ENCODE measurements around the gene FAM193A. TPM values are rescaled to one million over a fixed set of nuclear protein-coding genes. Genes with fewer than 3 reads are reported as not detected.

FAM193A gene
- total RNA-seq, 1 donor from 2014 or later = 31.4 TPM

DNA sequence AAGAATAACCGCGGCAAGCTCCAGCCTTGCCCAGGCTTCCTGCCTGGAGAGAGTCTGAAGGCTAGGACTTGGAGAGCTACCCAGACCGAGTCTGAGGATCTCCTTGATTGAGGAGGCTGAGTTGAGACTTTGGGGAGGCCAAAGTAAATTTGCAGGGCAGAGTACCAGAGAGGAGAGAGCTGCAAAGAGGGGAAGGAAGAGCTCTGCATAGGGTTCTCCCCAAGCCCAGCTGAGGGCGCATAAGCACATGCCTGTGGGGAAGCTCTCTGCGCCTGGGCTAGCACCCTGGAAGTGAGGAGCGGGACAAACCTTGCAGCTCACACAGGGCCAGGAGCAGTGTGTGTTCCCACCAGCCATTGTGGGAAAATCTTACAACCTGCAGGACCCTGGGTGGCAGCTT lies 56.1 kb downstream of the FAM193A start:
- Histone ChIP-seq H3K27ac (no peak overlapping the region), H3K4me1 (peaks cover 88% of the 10 kb centered on the region), H3K4me3 (no peak overlapping the region), H3K9me3 (no peaks in the 10 kb centered on the region), H3K36me3 (no peaks in the 10 kb centered on the region), H3K27me3 (no peaks in the 10 kb centered on the region)
- intact Hi-C loops (cut with DNase I) = no loop called here
- no peak for DNase-seq (ENCODE audit: extremely low spot score in 2 of 2)
- TF ChIP-seq POLR2AphosphoS5 (IDR thresholded peaks at IDR 0.05; ENCODE audit: insufficient read depth in 1 of 2, low read depth in 1 of 2) (no peak), POLR2A (IDR thresholded peaks at IDR 0.05) (no peak)
- TF ChIP-seq, protein P1, sequence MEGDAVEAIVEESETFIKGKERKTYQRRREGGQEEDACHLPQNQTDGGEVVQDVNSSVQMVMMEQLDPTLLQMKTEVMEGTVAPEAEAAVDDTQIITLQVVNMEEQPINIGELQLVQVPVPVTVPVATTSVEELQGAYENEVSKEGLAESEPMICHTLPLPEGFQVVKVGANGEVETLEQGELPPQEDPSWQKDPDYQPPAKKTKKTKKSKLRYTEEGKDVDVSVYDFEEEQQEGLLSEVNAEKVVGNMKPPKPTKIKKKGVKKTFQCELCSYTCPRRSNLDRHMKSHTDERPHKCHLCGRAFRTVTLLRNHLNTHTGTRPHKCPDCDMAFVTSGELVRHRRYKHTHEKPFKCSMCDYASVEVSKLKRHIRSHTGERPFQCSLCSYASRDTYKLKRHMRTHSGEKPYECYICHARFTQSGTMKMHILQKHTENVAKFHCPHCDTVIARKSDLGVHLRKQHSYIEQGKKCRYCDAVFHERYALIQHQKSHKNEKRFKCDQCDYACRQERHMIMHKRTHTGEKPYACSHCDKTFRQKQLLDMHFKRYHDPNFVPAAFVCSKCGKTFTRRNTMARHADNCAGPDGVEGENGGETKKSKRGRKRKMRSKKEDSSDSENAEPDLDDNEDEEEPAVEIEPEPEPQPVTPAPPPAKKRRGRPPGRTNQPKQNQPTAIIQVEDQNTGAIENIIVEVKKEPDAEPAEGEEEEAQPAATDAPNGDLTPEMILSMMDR (IDR thresholded peaks at IDR 0.05) = no peak

DNA sequence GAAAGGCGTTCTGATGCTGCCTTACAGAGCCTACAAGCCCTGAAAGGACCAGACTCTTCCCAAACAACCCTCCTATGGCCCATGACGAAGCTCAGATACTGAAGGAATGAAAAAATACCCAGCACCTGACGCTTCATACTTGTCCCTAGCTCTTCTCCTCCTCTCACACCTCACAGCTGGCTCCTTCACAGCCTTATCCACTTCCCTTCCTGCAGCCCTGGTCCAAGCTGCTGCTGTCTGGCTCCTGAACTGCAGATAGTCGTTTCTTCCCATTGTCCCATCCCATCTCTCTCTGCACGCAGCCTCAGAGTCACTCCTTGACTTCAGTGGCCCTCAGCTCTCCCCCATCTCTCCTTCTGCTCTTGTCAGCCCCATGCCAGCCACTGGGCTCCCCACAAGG lies 56.6 kb downstream of the FAM193A start:
- TF ChIP-seq, protein P1 (IDR thresholded peaks at IDR 0.05) = no peak
- TF ChIP-seq POLR2A (IDR thresholded peaks at IDR 0.05) (no peak), POLR2AphosphoS5 (IDR thresholded peaks at IDR 0.05; ENCODE audit: insufficient read depth in 1 of 2, low read depth in 1 of 2) (no peak)
- Histone ChIP-seq H3K27ac (no peak overlapping the region), H3K4me3 (no peak overlapping the region), H3K27me3 (no peaks in the 10 kb centered on the region), H3K4me1 (peaks cover 88% of the 10 kb centered on the region), H3K9me3 (no peaks in the 10 kb centered on the region), H3K36me3 (no peaks in the 10 kb centered on the region)
- DNase-seq (ENCODE audit: extremely low spot score in 2 of 2) = no peak
- intact Hi-C loops (cut with DNase I) = no loop called here

DNA sequence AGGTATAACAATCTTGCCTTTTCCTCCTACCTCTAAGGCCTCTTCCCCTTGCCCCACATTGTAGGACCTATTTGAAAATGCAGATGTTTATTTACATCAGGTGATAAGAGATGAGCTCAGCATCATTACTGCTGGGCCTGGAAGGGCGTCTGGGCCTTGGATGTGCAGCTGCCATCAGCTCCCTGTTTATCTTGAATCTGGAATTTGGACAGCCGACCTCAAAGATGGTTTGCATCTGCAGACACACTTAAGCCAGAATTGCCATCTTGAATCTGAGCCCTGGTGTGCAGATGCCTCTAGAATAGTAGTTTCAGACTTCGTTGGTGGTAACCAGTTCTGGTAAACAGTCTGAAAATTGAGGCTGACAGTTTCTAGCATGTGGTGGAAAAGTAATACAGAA lies 59.0 kb downstream of the FAM193A start:
- Histone ChIP-seq H3K4me3 (no peak overlapping the region), H3K27me3 (no peaks in the 10 kb centered on the region), H3K9me3 (no peaks in the 10 kb centered on the region), H3K4me1 (peaks cover 85% of the 10 kb centered on the region), H3K27ac (no peak overlapping the region), H3K36me3 (no peaks in the 10 kb centered on the region)
- intact Hi-C loops (cut with DNase I) = no loop called here
- TF ChIP-seq POLR2AphosphoS5 (IDR thresholded peaks at IDR 0.05; ENCODE audit: insufficient read depth in 1 of 2, low read depth in 1 of 2) (no peak), POLR2A (IDR thresholded peaks at IDR 0.05) (no peak)
- TF ChIP-seq, protein P1 (IDR thresholded peaks at IDR 0.05) = no peak
- no peak for DNase-seq (ENCODE audit: extremely low spot score in 2 of 2)

DNA sequence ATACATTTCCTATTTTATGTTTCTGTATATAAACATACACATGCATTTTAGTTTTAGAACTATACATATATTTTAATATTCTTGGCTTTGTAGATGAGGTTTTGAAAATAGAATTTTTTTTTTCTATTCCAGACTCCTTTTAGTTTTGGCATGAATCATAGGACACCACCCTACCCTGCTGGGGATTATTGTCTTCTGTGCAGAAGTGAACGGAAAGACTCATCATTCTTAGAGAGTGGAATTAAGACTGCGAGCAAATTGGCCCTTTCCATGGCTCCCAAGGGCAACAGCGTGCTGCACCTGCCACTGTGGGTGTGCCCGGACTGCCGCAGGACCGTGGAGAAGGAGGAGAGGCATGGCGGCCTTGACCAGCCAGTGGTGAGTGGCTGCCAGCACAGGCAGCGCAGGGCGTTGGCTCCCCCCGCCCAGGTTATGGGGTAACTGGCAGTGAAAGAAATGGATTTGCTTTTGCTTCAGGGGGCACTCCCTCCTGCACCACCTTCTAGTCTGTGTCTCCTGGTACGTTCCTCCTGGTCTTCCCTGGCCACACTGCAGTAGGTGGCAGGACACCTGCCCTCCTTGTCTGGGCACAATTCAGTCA lies 59.6 kb downstream of the FAM193A start:
- H3K4me1 ChIP-seq = peaks cover 80% of the 10 kb centered on the region

DNA sequence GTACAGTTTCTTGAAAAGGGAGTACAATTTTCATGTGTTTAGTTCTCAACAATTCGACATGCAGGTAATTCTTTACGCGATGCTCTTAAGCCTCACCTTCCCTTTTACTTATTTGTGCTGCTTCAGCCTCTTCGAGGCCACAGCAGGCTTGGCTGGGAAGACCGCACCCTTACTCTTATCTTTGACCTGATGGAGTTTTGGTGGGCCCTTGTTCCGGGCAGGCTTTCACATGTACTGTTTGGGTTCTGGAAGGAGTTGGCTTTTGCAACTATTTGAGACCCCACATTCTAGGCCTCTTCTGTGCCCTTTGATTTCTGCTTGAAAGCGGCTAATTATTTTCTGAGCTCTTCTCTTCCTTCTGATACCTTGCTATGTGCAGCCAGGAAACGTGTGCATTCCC lies 60.2 kb downstream of the FAM193A start:
- H3K27me3 ChIP-seq = no peaks in the 10 kb centered on the region
- no peaks in the 10 kb centered on the region for H3K36me3 ChIP-seq
- intact Hi-C loops (cut with DNase I) = no loop called here
- H3K9me3 ChIP-seq = no peaks in the 10 kb centered on the region
- DNase-seq (ENCODE audit: extremely low spot score in 2 of 2) = no peak
- TF ChIP-seq POLR2A (IDR thresholded peaks at IDR 0.05) = no peak
- TF ChIP-seq, protein P1 (IDR thresholded peaks at IDR 0.05) = no peak
- no peak overlapping the region for H3K4me3 ChIP-seq
- H3K4me1 ChIP-seq = peaks cover 74% of the 10 kb centered on the region
- no peak overlapping the region for H3K27ac ChIP-seq

More for the DNA sequence above, 59.6 kb downstream of the FAM193A start:
- Histone ChIP-seq H3K4me3 (no peak overlapping the region), H3K27ac (no peak overlapping the region), H3K27me3 (no peaks in the 10 kb centered on the region), H3K36me3 (no peaks in the 10 kb centered on the region), H3K9me3 (no peaks in the 10 kb centered on the region)
- TF ChIP-seq, protein P1 (IDR thresholded peaks at IDR 0.05) = no peak
- TF ChIP-seq POLR2A (IDR thresholded peaks at IDR 0.05) (no peak), POLR2AphosphoS5 (IDR thresholded peaks at IDR 0.05; ENCODE audit: insufficient read depth in 1 of 2, low read depth in 1 of 2) (no peak)
- DNase-seq (ENCODE audit: extremely low spot score in 2 of 2) = no peak
- intact Hi-C loops (cut with DNase I) = no loop called here
